RWPE1 (cell line): ENCODE data around the gene LMO3.

Experiments used
- CTCF ChIA-PET: fragments of 350-600 bp; sonication (Branson Sonifier 250); formaldehyde crosslinking; extraction: SDS; loops from one replicate; lab custom pipeline; 2021; lab: Yijun Ruan, JAX
- POLR2A ChIA-PET: fragments of 400-600 bp; formaldehyde crosslinking; extraction: SDS; loops from one replicate; lab custom pipeline; 2020; ENCODE audit warnings: antibody characterized with exemption; ENCODE audit not compliant: low non-redundant PET; lab: Yijun Ruan, JAX
- DNase-seq: peaks from one replicate; pipeline ENCODE4 v3.0.0; 2012; ENCODE audit warnings: low spot score
- H3K27ac ChIP-seq: fragments of 450-650 bp; 2 replicates; pipeline ENCODE4 v1.5.1; 2017
- TF ChIP-seq, protein P1 (sequence below): fragments of 450-650 bp; conservative IDR thresholded peaks from 2 replicates; pipeline ENCODE4 v1.5.1; 2017; ENCODE audit warnings: low read depth, mild to moderate bottlenecking

The LMO3 gene

GRCh38 chr12:16594797-16595196 lies 11.2 kb downstream of the LMO3 start:
- H3K27ac ChIP-seq, result no peak overlapping the region
- DNase-seq, result no peak
- CTCF ChIA-PET, result interaction anchor here (0.6 kb wide), 1 partner anchor 124 kb away, joined by 3 read pairs; no protein-coding TSS in a partner anchor
- POLR2A ChIA-PET, result no interaction called here
- TF ChIP-seq, protein P1, sequence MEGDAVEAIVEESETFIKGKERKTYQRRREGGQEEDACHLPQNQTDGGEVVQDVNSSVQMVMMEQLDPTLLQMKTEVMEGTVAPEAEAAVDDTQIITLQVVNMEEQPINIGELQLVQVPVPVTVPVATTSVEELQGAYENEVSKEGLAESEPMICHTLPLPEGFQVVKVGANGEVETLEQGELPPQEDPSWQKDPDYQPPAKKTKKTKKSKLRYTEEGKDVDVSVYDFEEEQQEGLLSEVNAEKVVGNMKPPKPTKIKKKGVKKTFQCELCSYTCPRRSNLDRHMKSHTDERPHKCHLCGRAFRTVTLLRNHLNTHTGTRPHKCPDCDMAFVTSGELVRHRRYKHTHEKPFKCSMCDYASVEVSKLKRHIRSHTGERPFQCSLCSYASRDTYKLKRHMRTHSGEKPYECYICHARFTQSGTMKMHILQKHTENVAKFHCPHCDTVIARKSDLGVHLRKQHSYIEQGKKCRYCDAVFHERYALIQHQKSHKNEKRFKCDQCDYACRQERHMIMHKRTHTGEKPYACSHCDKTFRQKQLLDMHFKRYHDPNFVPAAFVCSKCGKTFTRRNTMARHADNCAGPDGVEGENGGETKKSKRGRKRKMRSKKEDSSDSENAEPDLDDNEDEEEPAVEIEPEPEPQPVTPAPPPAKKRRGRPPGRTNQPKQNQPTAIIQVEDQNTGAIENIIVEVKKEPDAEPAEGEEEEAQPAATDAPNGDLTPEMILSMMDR, result no peak

- DNase-seq, result no peak
- POLR2A ChIA-PET, result no interaction called here
- TF ChIP-seq, protein P1, result no peak
- H3K27ac ChIP-seq, result no peak overlapping the region
- CTCF ChIA-PET, result interaction anchor here (0.7 kb wide), 1 partner anchor 551 kb away, joined by 4 read pairs; no protein-coding TSS in a partner anchor
These were observed 12.4 kb downstream of the LMO3 start for GRCh38 chr12:16593546-16593945.

GRCh38 chr12:16590645-16591044 lies 15.3 kb downstream of the LMO3 start:
- ChIA-PET CTCF (no interaction called here), POLR2A (no interaction called here)
- no peak overlapping the region for H3K27ac ChIP-seq
- TF ChIP-seq, protein P1, result no peak
- DNase-seq, result no peak

GRCh38 chr12:16588812-16589211 lies 17.1 kb downstream of the LMO3 start:
- DNase-seq, result no peak
- TF ChIP-seq, protein P1, result no peak
- POLR2A ChIA-PET, result no interaction called here
- H3K27ac ChIP-seq, result no peak overlapping the region
- CTCF ChIA-PET, result no interaction called here

GRCh38 chr12:16587514-16587913 lies 18.4 kb downstream of the LMO3 start:
- CTCF ChIA-PET, result no interaction called here

DNA sequence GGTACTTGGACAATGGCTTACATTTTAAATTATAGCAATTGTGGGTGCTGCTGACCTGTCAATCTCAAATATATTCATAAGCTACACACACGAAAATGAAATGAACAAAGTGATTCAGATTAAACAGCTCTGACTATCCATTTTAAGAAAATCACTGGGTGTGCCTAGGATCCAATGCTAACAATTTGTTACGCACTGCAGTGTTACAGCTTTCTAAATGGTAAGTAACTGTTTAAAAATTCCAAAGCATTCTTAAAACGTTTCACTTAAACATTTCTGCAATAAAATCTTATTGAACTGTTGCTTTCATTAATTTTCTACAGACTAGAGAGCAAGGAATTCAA lies 18.9 kb downstream of the LMO3 start:
- no peak overlapping the region for H3K27ac ChIP-seq
- DNase-seq, result no peak
- POLR2A ChIA-PET, result no interaction called here
- TF ChIP-seq, protein P1, result no peak
- CTCF ChIA-PET, result no interaction called here

More at GRCh38 chr12:16587514-16587913, 18.4 kb downstream of the LMO3 start:
- H3K27ac ChIP-seq, result no peak overlapping the region
- DNase-seq, result no peak
- TF ChIP-seq, protein P1, result no peak
- POLR2A ChIA-PET, result no interaction called here
